Epithelial cell of proximal tubule (primary cell): ENCODE data around the gene HES5. TPM values are rescaled to one million over a fixed set of nuclear protein-coding genes. Genes with fewer than 3 reads are reported as not detected.
"Not testable (repeated sequence)": the region's sequence is repeated elsewhere in the genome, so short reads cannot be mapped to it uniquely, and the experiment has no call there.

Experiments used
- DNase-seq: peaks from one replicate; pipeline ENCODE4 v3.0.0-alpha.2; 2011; ENCODE audit warnings: low read depth
- H3K4me3 ChIP-seq: 2 replicates; pipeline ENCODE4 v1.5.1; 2011; ENCODE audit warnings: low read depth, mild to moderate bottlenecking, low read length
- total RNA-seq: library from RNA; depleted of rRNA; stranded (reverse); fragments of >200 nt; gene quantifications from 2 replicates; pipeline ENCODE4 v1.2.3, GENCODE V29; 2015
- TF ChIP-seq, protein P1 (sequence below): conservative IDR thresholded peaks from 2 replicates; pipeline ENCODE4 v1.5.1; 2012; ENCODE audit warnings: low read depth, mild to moderate bottlenecking, low read length

Gene HES5
- total RNA-seq, 1 donor from 2014 or later = not detected

DNA sequence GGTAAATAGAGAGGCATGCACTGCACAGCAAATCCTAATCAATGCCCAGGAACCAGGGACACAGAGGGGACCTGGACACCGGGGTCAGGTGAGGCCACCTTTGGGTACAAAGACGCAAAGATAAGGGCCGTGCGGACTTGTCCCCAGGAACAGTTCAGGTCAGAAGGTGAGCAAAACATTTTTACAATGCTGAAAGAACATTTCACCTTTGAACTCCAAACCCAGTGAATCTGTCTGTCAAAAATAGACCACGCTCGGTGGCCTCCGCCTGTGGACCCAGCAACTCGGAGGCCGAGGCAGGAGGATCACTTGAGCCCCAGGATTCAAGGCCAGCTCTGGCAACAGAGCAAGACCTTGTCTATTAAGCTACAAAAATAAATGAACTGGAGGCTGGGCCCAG, 41.3 kb upstream of the HES5 start:
- no peak overlapping the region for H3K4me3 ChIP-seq
- TF ChIP-seq, protein P1, sequence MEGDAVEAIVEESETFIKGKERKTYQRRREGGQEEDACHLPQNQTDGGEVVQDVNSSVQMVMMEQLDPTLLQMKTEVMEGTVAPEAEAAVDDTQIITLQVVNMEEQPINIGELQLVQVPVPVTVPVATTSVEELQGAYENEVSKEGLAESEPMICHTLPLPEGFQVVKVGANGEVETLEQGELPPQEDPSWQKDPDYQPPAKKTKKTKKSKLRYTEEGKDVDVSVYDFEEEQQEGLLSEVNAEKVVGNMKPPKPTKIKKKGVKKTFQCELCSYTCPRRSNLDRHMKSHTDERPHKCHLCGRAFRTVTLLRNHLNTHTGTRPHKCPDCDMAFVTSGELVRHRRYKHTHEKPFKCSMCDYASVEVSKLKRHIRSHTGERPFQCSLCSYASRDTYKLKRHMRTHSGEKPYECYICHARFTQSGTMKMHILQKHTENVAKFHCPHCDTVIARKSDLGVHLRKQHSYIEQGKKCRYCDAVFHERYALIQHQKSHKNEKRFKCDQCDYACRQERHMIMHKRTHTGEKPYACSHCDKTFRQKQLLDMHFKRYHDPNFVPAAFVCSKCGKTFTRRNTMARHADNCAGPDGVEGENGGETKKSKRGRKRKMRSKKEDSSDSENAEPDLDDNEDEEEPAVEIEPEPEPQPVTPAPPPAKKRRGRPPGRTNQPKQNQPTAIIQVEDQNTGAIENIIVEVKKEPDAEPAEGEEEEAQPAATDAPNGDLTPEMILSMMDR = no peak
- no peak for DNase-seq

DNA sequence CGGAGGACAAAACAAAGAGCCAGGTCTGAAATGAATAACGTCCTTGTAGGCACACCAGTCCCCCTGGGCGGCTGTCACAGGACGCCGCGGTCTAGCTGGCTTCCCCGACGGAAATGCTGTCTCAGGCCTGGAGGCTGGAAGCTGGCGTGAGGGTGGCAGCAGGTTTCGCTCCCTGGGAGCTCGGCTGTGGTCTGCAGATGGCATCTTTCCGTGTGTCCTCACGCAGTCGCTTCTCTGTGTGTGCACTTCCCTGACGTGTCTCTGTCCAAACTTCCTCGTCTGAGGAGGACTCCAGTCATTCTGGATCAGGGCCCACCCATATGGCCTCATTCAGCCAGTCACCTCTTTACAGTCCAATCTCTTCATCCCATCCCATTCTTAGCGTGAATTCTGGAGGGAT, 40.3 kb upstream of the HES5 start:
- no peak for DNase-seq
- H3K4me3 ChIP-seq = no peak overlapping the region
- TF ChIP-seq, protein P1 = no peak

DNA sequence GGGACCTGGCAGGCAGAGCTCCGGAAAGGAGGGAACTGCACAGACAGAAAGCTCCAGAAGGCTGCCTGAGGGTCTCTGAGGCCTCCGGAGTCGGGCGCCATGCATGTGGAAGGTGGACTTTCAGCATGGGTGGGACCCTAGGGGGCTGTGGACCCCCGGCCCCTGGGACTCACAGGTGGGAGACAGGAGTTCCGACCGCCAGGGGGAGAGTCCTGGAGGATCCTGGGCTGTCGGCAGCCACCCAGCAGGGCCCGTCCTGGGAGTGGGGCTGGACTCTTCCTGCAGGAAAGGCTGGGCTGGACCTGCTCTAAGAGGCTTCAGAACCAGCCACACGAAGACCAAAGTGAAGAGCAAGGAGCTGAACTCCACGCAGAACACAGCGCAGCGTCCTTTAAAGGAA, 39.6 kb upstream of the HES5 start:
- not testable (repeated sequence) for DNase-seq, H3K4me3 ChIP-seq

DNA sequence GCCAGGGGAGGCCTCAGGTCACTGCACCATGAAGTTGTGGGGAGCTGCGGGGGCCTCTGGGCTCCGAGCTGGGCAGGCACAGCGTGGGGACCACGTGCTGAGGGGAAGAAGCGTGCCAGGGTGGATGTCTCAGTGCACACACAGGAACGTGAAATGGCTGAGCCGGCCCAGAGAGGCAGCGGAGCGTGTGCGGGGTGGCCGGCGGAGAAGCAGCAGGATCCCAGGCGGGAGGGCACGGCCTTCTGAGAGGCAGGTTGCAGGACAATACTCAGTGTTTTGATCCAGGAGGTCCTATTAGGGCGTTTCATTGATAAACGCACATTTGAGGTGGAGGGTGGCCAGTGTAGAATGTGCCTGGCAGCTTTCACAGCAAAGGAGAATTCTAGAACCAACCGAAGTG, 39.0 kb upstream of the HES5 start:
- TF ChIP-seq, protein P1 = no peak
- no peak overlapping the region for H3K4me3 ChIP-seq
- no peak for DNase-seq

DNA sequence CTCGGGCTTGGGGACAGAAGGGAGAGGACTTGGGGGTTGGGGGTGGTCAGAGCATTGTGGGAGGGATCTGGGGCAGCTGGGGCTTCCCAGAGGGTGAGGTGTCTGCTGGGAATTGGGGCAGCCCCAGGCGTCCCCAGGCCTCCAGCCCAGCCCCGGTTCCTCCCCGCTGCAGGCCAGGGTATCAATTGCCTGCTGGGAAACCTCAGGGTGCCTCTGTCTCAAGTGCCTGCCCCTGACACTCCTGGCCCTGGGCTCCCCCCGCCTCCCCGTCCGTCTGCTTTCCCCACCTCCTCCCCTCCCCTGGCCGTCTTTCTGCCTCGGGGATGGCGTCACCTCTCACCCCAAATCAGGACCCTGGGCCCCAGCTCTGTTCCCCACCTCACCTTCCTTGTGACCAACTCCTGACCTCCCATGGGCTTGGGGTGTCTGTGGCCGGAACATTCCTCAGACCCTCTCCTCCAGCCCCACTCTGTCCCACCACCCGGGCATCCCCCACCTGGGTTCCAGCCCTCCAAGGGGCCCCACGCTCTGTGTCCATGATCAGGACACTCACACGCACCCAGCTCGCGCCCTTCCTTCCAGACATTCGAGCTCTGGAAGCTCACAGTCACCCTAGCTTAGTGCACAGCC, 38.2 kb upstream of the HES5 start:
- not testable (repeated sequence) for DNase-seq, H3K4me3 ChIP-seq

DNA sequence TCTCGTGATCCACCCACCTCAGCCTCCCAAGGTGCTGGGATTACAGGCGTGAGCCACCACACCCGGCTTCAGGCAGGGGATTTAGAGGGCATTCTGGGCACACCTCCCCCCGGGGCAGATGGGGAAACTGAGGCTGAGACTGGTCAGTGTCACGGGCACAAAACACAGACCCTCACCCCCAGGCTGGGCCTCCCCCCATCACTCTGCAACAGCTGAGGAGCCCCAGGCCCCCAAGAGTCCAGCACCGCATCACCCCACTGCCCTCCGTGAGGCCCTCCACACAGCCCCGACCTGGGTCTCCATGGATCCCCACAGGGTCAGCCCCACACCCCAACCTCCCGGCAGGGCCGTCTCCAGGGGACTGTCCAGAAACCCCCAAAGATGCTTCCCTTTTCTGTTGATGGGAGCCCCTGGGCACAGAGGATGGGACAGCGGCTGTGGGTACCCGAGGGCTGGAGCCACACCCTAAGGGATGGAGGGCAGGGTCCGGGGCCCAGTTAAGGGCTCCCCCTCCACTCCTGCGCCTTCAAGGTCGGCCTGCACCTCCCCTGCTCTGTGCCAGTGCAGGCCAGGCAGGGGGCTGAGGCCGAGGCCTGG, 37.1 kb upstream of the HES5 start:
- DNase-seq = no peak
- no peak overlapping the region for H3K4me3 ChIP-seq
- TF ChIP-seq, protein P1 = no peak

DNA sequence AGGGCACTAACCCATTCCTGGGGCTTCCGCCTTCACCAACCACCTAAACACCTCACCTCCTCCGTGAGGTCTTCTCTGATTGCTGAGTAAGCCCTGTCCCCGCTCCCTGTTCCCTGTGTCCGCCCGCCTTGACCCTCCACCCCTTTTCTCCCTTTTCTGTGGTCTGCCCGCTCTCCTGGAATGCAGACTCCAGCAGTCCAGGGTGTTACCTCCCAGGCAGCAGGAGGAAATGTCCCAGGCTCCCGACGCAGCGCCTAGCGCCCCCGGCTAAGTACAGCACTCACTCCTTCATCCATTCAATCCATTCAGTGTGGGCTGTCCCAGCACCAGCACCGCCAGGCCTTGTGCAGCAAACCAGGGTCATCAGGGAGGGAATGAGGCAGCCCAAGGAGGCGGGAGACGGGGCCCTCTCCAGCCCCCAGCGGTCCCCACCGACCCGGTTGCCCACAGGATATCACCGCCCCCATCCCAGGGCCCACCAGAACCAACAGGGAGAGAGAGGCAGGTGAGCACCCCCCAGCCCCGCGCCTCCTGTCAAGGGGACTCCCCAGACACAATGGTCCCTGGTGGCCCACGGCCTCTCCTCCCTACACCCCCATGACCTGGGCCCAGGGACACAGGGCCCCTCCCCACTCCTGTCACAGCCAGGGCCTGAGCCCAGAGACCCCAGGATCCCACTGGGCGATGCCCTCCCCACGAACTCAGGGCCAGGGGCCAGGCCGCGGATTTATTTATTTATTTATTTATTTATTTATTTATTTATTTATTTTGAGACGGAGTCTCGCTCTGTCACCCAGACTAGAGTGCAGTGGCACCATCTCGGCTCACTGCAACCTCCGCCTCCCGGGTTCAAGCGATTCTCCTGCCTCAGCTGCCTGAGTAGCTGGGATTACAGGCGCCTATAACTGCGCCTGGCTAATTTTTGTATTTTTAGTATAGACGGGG, 36.3 kb upstream of the HES5 start:
- no peak overlapping the region for H3K4me3 ChIP-seq
- TF ChIP-seq, protein P1 = no peak
- no peak for DNase-seq
